Activated T-cell treated with anti-CD3 and anti-CD28 coated beads, Interleukin-2, amount 50 U/mL, for 24 hours (primary cell): Measurements from ENCODE around the gene MGMT.

Experiments used
- DNase-seq: peaks from one replicate; pipeline ENCODE4 v3.0.0-alpha.2; 2020
- H3K27ac Mint-ChIP-seq: 2 replicates; pipeline ENCODE4 v1.8.0; 2020; ENCODE audit warnings: mild to moderate bottlenecking, mixed read lengths
- H3K27me3 Mint-ChIP-seq: 2 replicates; pipeline ENCODE4 v1.8.0; 2020; ENCODE audit warnings: mixed read lengths
- H3K36me3 Mint-ChIP-seq: 2 replicates; pipeline ENCODE4 v1.8.0; 2020; ENCODE audit warnings: low read depth, mixed read lengths
- H3K4me1 Mint-ChIP-seq: 2 replicates; pipeline ENCODE4 v1.8.0; 2020; ENCODE audit warnings: low read depth, mixed read lengths
- H3K4me3 Mint-ChIP-seq: 2 replicates; pipeline ENCODE4 v1.8.0; 2020; ENCODE audit warnings: mild to moderate bottlenecking, moderate library complexity, mixed read lengths
- H3K9me3 Mint-ChIP-seq: 2 replicates; pipeline ENCODE4 v1.8.0; 2020; ENCODE audit warnings: mixed read lengths

Gene MGMT

GRCh38 chr10:129495698-129496097 lies 28.7 kb downstream of the MGMT start:
- H3K27me3 Mint-ChIP-seq: no peaks in the 10 kb centered on the region
- no peak for DNase-seq
- peaks cover 22% of the 10 kb centered on the region for H3K9me3 Mint-ChIP-seq
- no peak overlapping the region for H3K4me3 Mint-ChIP-seq
- H3K27ac Mint-ChIP-seq: no peak overlapping the region
- H3K36me3 Mint-ChIP-seq: peaks cover 71% of the 10 kb centered on the region
- peaks cover 20% of the 10 kb centered on the region for H3K4me1 Mint-ChIP-seq

GRCh38 chr10:129497013-129497412 lies 30.0 kb downstream of the MGMT start:
- Mint-ChIP-seq H3K9me3 (peaks cover 14% of the 10 kb centered on the region), H3K27ac (no peak overlapping the region), H3K27me3 (no peaks in the 10 kb centered on the region), H3K4me1 (peaks cover 20% of the 10 kb centered on the region), H3K4me3 (no peak overlapping the region), H3K36me3 (peaks cover 78% of the 10 kb centered on the region)
- DNase-seq: no peak

GRCh38 chr10:129498680-129499079 lies 31.6 kb downstream of the MGMT start:
- Mint-ChIP-seq H3K36me3 (peaks cover 83% of the 10 kb centered on the region), H3K27me3 (no peaks in the 10 kb centered on the region), H3K9me3 (peaks cover 11% of the 10 kb centered on the region), H3K27ac (no peak overlapping the region), H3K4me1 (peaks cover 13% of the 10 kb centered on the region), H3K4me3 (no peak overlapping the region)
- no peak for DNase-seq

GRCh38 chr10:129500617-129501339 lies 33.7 kb downstream of the MGMT start:
- H3K4me1 Mint-ChIP-seq: peaks cover 11% of the 10 kb centered on the region
- H3K36me3 Mint-ChIP-seq: peaks cover 80% of the 10 kb centered on the region
- no peaks in the 10 kb centered on the region for H3K27me3 Mint-ChIP-seq
- H3K4me3 Mint-ChIP-seq: no peak overlapping the region
- no peak overlapping the region for H3K27ac Mint-ChIP-seq
- H3K9me3 Mint-ChIP-seq: peaks cover 15% of the 10 kb centered on the region
- no peak for DNase-seq

- Mint-ChIP-seq H3K4me1 (peaks cover 13% of the 10 kb centered on the region), H3K36me3 (peaks cover 80% of the 10 kb centered on the region), H3K27me3 (no peaks in the 10 kb centered on the region), H3K9me3 (peaks cover 18% of the 10 kb centered on the region), H3K4me3 (no peak overlapping the region), H3K27ac (no peak overlapping the region)
- DNase-seq: no peak
Observed at GRCh38 chr10:129501652-129502436, 34.8 kb downstream of the MGMT start.

GRCh38 chr10:129502448-129502847 lies 35.4 kb downstream of the MGMT start:
- Mint-ChIP-seq H3K4me3 (no peak overlapping the region), H3K4me1 (peaks cover 13% of the 10 kb centered on the region), H3K27ac (no peak overlapping the region), H3K36me3 (peaks cover 78% of the 10 kb centered on the region), H3K9me3 (peaks cover 19% of the 10 kb centered on the region), H3K27me3 (no peaks in the 10 kb centered on the region)
- no peak for DNase-seq

- no peak overlapping the region for H3K27ac Mint-ChIP-seq
- no peak for DNase-seq
- H3K9me3 Mint-ChIP-seq: peaks cover 23% of the 10 kb centered on the region
- H3K27me3 Mint-ChIP-seq: no peaks in the 10 kb centered on the region
- peaks cover 3% of the 10 kb centered on the region for H3K4me1 Mint-ChIP-seq
- no peak overlapping the region for H3K4me3 Mint-ChIP-seq
- peaks cover 77% of the 10 kb centered on the region for H3K36me3 Mint-ChIP-seq
Observed at GRCh38 chr10:129505500-129506075, 38.5 kb downstream of the MGMT start.

- DNase-seq: no peak
- Mint-ChIP-seq H3K4me1 (peaks cover 3% of the 10 kb centered on the region), H3K9me3 (peaks cover 23% of the 10 kb centered on the region), H3K4me3 (no peak overlapping the region), H3K27me3 (no peaks in the 10 kb centered on the region), H3K27ac (no peak overlapping the region), H3K36me3 (peaks cover 76% of the 10 kb centered on the region)
Observed at GRCh38 chr10:129506101-129506797, 39.2 kb downstream of the MGMT start.

GRCh38 chr10:129507216-129507889 lies 40.3 kb downstream of the MGMT start:
- peaks cover 74% of the 10 kb centered on the region for H3K36me3 Mint-ChIP-seq
- H3K4me1 Mint-ChIP-seq: peaks cover 3% of the 10 kb centered on the region
- DNase-seq: no peak
- H3K4me3 Mint-ChIP-seq: no peak overlapping the region
- H3K27ac Mint-ChIP-seq: no peak overlapping the region
- no peaks in the 10 kb centered on the region for H3K27me3 Mint-ChIP-seq
- peaks cover 26% of the 10 kb centered on the region for H3K9me3 Mint-ChIP-seq

GRCh38 chr10:129509155-129509554 lies 42.1 kb downstream of the MGMT start:
- no peak for DNase-seq
- H3K27me3 Mint-ChIP-seq: no peaks in the 10 kb centered on the region
- H3K4me1 Mint-ChIP-seq: peaks cover 13% of the 10 kb centered on the region
- no peak overlapping the region for H3K4me3 Mint-ChIP-seq
- H3K27ac Mint-ChIP-seq: no peak overlapping the region
- H3K36me3 Mint-ChIP-seq: peaks cover 67% of the 10 kb centered on the region
- peaks cover 32% of the 10 kb centered on the region for H3K9me3 Mint-ChIP-seq

- Mint-ChIP-seq H3K27ac (no peak overlapping the region), H3K4me3 (no peak overlapping the region), H3K27me3 (no peaks in the 10 kb centered on the region), H3K4me1 (peaks cover 16% of the 10 kb centered on the region), H3K9me3 (peaks cover 31% of the 10 kb centered on the region), H3K36me3 (peaks cover 64% of the 10 kb centered on the region)
- DNase-seq: no peak
Observed at GRCh38 chr10:129509835-129510234, 42.8 kb downstream of the MGMT start.

GRCh38 chr10:129511086-129511485 lies 44.0 kb downstream of the MGMT start:
- no peaks in the 10 kb centered on the region for H3K27me3 Mint-ChIP-seq
- no peak for DNase-seq
- no peak overlapping the region for H3K27ac Mint-ChIP-seq
- H3K36me3 Mint-ChIP-seq: peaks cover 57% of the 10 kb centered on the region
- H3K4me3 Mint-ChIP-seq: no peak overlapping the region
- peaks cover 16% of the 10 kb centered on the region for H3K4me1 Mint-ChIP-seq
- peaks cover 27% of the 10 kb centered on the region for H3K9me3 Mint-ChIP-seq

GRCh38 chr10:129511758-129512157 lies 44.7 kb downstream of the MGMT start:
- peaks cover 14% of the 10 kb centered on the region for H3K4me1 Mint-ChIP-seq
- peaks cover 51% of the 10 kb centered on the region for H3K36me3 Mint-ChIP-seq
- no peak overlapping the region for H3K4me3 Mint-ChIP-seq
- no peak overlapping the region for H3K27ac Mint-ChIP-seq
- H3K9me3 Mint-ChIP-seq: peaks cover 24% of the 10 kb centered on the region
- no peaks in the 10 kb centered on the region for H3K27me3 Mint-ChIP-seq
- DNase-seq: no peak

GRCh38 chr10:129513312-129513711 lies 46.3 kb downstream of the MGMT start:
- Mint-ChIP-seq H3K9me3 (peaks cover 14% of the 10 kb centered on the region), H3K27me3 (no peaks in the 10 kb centered on the region), H3K27ac (no peak overlapping the region), H3K4me3 (no peak overlapping the region), H3K36me3 (peaks cover 39% of the 10 kb centered on the region), H3K4me1 (peaks cover 19% of the 10 kb centered on the region)
- DNase-seq: no peak
